Measurements from ENCODE around the gene RHCE.
"Not testable (repeated sequence)": the region's sequence is repeated elsewhere in the genome, so short reads cannot be mapped to it uniquely, and the experiment has no call there.

RHCE gene

GRCh38 chr1:25461849-25462248 is 41.2 kb upstream of the RHCE start:
- in situ Hi-C loops (cut with HindIII; ENCODE audit: low pct_ligation_motif_present, low sequenced_read_pairs): no loop called here
- Histone ChIP-seq H3K4me3 (ENCODE audit: low read depth, low read length) (no peak overlapping the region), H3K27ac (no peak overlapping the region), H3K27me3 (replicated peaks) (no peaks in the 10 kb centered on the region), H3K36me3 (replicated peaks) (peaks cover 13% of the 10 kb centered on the region)
- DNase-seq: no peak
- no peak for TF ChIP-seq CTCF (IDR thresholded peaks at IDR 0.05; ENCODE audit: low read depth, low read length, missing control alignments)

- H3K4me3 ChIP-seq (ENCODE audit: low read depth, low read length); H3K27me3 ChIP-seq (replicated peaks); H3K27ac ChIP-seq; DNase-seq; in situ Hi-C loops (cut with HindIII; ENCODE audit: low pct_ligation_motif_present, low sequenced_read_pairs): not testable (repeated sequence)
- peaks cover 18% of the 10 kb centered on the region for H3K36me3 ChIP-seq (replicated peaks)
Observed at GRCh38 chr1:25460816-25461215, 40.2 kb upstream of the RHCE start.

GRCh38 chr1:25460020-25460419 is 39.4 kb upstream of the RHCE start:
- H3K27ac ChIP-seq: no peak overlapping the region
- no peaks in the 10 kb centered on the region for H3K27me3 ChIP-seq (replicated peaks)
- in situ Hi-C loops (cut with HindIII; ENCODE audit: low pct_ligation_motif_present, low sequenced_read_pairs): no loop called here
- no peak overlapping the region for H3K4me3 ChIP-seq (ENCODE audit: low read depth, low read length)
- DNase-seq: no peak
- peaks cover 18% of the 10 kb centered on the region for H3K36me3 ChIP-seq (replicated peaks)
- no peak for TF ChIP-seq CTCF (IDR thresholded peaks at IDR 0.05; ENCODE audit: low read depth, low read length, missing control alignments)

- in situ Hi-C loops (cut with HindIII; ENCODE audit: low pct_ligation_motif_present, low sequenced_read_pairs): no loop called here
- peak; percentile 51 for DNase-seq
- peak overlapping the region; percentile 41 for H3K27ac ChIP-seq
- TF ChIP-seq CTCF (IDR thresholded peaks at IDR 0.05; ENCODE audit: low read depth, low read length, missing control alignments): no peak
- no peaks in the 10 kb centered on the region for H3K27me3 ChIP-seq (replicated peaks)
- H3K4me3 ChIP-seq (ENCODE audit: low read depth, low read length): no peak overlapping the region
- H3K36me3 ChIP-seq (replicated peaks): peaks cover 18% of the 10 kb centered on the region
Observed at GRCh38 chr1:25458541-25459298, 38.1 kb upstream of the RHCE start.

- no peak for DNase-seq
- TF ChIP-seq CTCF (IDR thresholded peaks at IDR 0.05; ENCODE audit: low read depth, low read length, missing control alignments): no peak
- no peak overlapping the region for H3K4me3 ChIP-seq (ENCODE audit: low read depth, low read length)
- no peaks in the 10 kb centered on the region for H3K27me3 ChIP-seq (replicated peaks)
- H3K36me3 ChIP-seq (replicated peaks): peaks cover 18% of the 10 kb centered on the region
- no peak overlapping the region for H3K27ac ChIP-seq
- in situ Hi-C loops (cut with HindIII; ENCODE audit: low pct_ligation_motif_present, low sequenced_read_pairs): no loop called here
Observed at GRCh38 chr1:25456502-25456901, 35.9 kb upstream of the RHCE start.

GRCh38 chr1:25451908-25452307 is 31.3 kb upstream of the RHCE start:
- no peak overlapping the region for H3K4me3 ChIP-seq (ENCODE audit: low read depth, low read length)
- H3K27me3 ChIP-seq (replicated peaks): no peaks in the 10 kb centered on the region
- no peak for TF ChIP-seq CTCF (IDR thresholded peaks at IDR 0.05; ENCODE audit: low read depth, low read length, missing control alignments)
- H3K27ac ChIP-seq: no peak overlapping the region
- in situ Hi-C loops (cut with HindIII; ENCODE audit: low pct_ligation_motif_present, low sequenced_read_pairs): no loop called here
- DNase-seq: no peak
- peaks cover 13% of the 10 kb centered on the region for H3K36me3 ChIP-seq (replicated peaks)
